Lung (tissue), 12 donors: ENCODE data around the gene PLEKHG4. TPM values are rescaled to one million over a fixed set of nuclear protein-coding genes. Genes with fewer than 3 reads are reported as not detected.

Source experiments
- ATAC-seq: fragments of 200-7000 bp; cut with Tn5 transposase; one replicate; pipeline ENCODE4 v1.9.1; 2020; ENCODE audit warnings: moderate number of reproducible peaks; ENCODE audit not compliant: insufficient read depth, low FRiP score
- DNase-seq, 3 donors: peaks; one replicate each; pipeline ENCODE4 v3.0.0-alpha.2; 2013 to 2017
- H3K27ac ChIP-seq, 2 donors: one replicate each; pipeline ENCODE4 v1.5.1; 2013; ENCODE audit warnings: mild to moderate bottlenecking in 2 of 2, moderate library complexity in 2 of 2, control low read depth in 1 of 2, inconsistent platforms in 1 of 2, low read depth in 1 of 2, low read length in 1 of 2
- H3K27me3 ChIP-seq, 3 donors: one replicate each; pipeline ENCODE4 v1.5.1; 2013; ENCODE audit warnings: low read length in 2 of 3; ENCODE audit not compliant: control insufficient read depth in 3 of 3, insufficient read depth in 3 of 3
- H3K36me3 ChIP-seq, 4 donors: one replicate each; pipeline ENCODE4 v1.5.1; 2013; ENCODE audit warnings: low read length in 4 of 4, mild to moderate bottlenecking in 1 of 4, moderate library complexity in 1 of 4; ENCODE audit not compliant: control insufficient read depth in 4 of 4, insufficient read depth in 4 of 4
- H3K4me1 ChIP-seq, 5 donors: one replicate each; pipeline ENCODE4 v1.5.1; 2013; ENCODE audit warnings: low read length in 5 of 5, mild to moderate bottlenecking in 2 of 5, moderate library complexity in 1 of 5; ENCODE audit not compliant: control insufficient read depth in 5 of 5, insufficient read depth in 5 of 5
- H3K4me3 ChIP-seq: one replicate; pipeline ENCODE4 v1.5.1; 2013; ENCODE audit warnings: mild to moderate bottlenecking, control low read depth, moderate library complexity
- H3K9ac ChIP-seq, 2 donors: one replicate each; pipeline ENCODE4 v1.5.1; 2013; ENCODE audit warnings: low read length in 2 of 2, control low read depth in 1 of 2; ENCODE audit not compliant: insufficient read depth in 1 of 2
- H3K9me3 ChIP-seq, 4 donors: one replicate each; pipeline ENCODE4 v1.5.1; 2013; ENCODE audit warnings: low read length in 3 of 4, mild to moderate bottlenecking in 1 of 4, moderate library complexity in 1 of 4; ENCODE audit not compliant: control insufficient read depth in 4 of 4, insufficient read depth in 3 of 4
- WGBS, 2 donors: extraction: QIAGEN DNeasy Blood & Tissue Kit; methylation state at CpG; one replicate each; pipeline ENCODE4 v1.1.7; 2013; 5-methylcytosine and 5-hydroxymethylcytosine counted together
- polyA plus RNA-seq, 2 donors: library from polyadenylated mRNA; stranded (reverse); fragments of 200-250 nt; gene quantifications; one replicate each; pipeline ENCODE4 v1.2.1, GENCODE V29; 2013
- total RNA-seq, 2 donors: library from RNA; depleted of rRNA in 1 of 2; stranded (reverse); fragments of >200 nt in 1 of 2; gene quantifications; one replicate each; pipeline ENCODE4 v1.2.1, GENCODE V29; 2014 to 2021
- TF ChIP-seq, protein P1 (sequence below): IDR thresholded peaks from 2 replicates; pipeline ENCODE4 v1.5.1; 2012; ENCODE audit warnings: mild to moderate bottlenecking; ENCODE audit errors: control extremely low read depth, extremely low read depth
- donor health status: control.
- donor health status: control.
- donor health status: Bipolar disorder and iron deficiency.
- donor health status: healthy.
- donor health status: DM: yes; HTN: yes; CAD: no.

PLEKHG4 gene
- total and polyA plus RNA-seq, 4 donors = 9.0 to 26.9 (median 17.1) TPM

DNA sequence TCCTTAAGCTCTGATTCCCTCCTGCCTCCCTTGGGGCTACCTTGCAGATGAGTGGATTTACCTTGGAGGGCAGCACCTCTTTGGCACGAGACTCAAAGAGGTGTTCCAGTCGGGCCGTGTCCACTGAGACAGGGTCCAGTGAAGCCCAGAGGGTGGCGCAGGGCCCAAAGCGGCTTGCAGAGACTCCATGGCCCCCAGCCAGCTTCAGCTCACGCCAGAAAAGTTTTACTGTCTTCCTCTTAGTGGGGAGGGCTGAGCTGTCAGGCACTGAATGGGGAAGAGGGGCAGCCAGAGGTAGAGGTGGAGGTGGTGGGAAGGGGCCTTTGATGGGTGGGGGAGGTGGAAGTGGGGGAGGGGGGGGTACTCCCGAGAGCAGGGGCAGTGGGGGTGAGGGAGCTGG lies 45.7 kb upstream of the PLEKHG4 start:
- no peak overlapping the region for H3K4me3 ChIP-seq
- no peaks in the 10 kb centered on the region for H3K27me3 ChIP-seq
- peaks cover 0 to 1% (median 0%) of the 10 kb centered on the region in 5 donors for H3K4me1 ChIP-seq
- no peaks in the 10 kb centered on the region for H3K9me3 ChIP-seq
- ATAC-seq (no peak), DNase-seq (no peak)
- H3K9ac ChIP-seq = no peak overlapping the region
- TF ChIP-seq, protein P1, sequence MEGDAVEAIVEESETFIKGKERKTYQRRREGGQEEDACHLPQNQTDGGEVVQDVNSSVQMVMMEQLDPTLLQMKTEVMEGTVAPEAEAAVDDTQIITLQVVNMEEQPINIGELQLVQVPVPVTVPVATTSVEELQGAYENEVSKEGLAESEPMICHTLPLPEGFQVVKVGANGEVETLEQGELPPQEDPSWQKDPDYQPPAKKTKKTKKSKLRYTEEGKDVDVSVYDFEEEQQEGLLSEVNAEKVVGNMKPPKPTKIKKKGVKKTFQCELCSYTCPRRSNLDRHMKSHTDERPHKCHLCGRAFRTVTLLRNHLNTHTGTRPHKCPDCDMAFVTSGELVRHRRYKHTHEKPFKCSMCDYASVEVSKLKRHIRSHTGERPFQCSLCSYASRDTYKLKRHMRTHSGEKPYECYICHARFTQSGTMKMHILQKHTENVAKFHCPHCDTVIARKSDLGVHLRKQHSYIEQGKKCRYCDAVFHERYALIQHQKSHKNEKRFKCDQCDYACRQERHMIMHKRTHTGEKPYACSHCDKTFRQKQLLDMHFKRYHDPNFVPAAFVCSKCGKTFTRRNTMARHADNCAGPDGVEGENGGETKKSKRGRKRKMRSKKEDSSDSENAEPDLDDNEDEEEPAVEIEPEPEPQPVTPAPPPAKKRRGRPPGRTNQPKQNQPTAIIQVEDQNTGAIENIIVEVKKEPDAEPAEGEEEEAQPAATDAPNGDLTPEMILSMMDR = no peak
- peaks cover 11 to 85% (median 69%) of the 10 kb centered on the region in 4 donors for H3K36me3 ChIP-seq
- H3K27ac ChIP-seq = no peak overlapping the region
- WGBS, 2 donors = 80 to 82% methylated on average over 7 of the region's 7 CpGs

DNA sequence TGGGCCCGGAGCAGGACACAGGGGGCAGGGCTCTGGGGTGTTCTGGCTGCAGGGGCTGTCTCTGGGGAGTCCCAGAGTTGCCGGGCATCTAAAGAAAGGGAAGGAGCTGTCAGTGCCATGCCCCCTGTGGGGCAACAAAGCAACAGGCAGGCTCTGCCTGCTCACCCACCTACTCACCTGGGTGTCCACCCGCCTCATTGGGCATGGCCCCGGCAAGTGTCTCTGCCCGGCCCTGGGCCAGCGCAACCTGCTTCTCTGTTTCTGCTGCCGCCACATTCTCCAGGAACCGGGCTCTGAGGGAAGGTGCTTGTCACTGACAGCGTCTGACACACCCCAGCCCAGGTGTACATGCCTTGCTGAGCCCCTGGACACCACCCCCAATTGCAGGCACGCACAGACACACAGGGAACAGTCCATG lies 45.1 kb upstream of the PLEKHG4 start:
- Histone ChIP-seq H3K36me3 (peaks cover 7 to 84% (median 71%) of the 10 kb centered on the region in 4 donors), H3K9me3 (no peaks in the 10 kb centered on the region), H3K27ac (no peak overlapping the region), H3K4me1 (peaks cover 0 to 2% (median 0%) of the 10 kb centered on the region in 5 donors), H3K4me3 (no peak overlapping the region), H3K9ac (no peak overlapping the region), H3K27me3 (no peaks in the 10 kb centered on the region)
- WGBS, 2 donors = 95 to 96% methylated on average over 10 of the region's 10 CpGs
- TF ChIP-seq, protein P1 = no peak
- no peak for ATAC-seq
- no peak for DNase-seq

DNA sequence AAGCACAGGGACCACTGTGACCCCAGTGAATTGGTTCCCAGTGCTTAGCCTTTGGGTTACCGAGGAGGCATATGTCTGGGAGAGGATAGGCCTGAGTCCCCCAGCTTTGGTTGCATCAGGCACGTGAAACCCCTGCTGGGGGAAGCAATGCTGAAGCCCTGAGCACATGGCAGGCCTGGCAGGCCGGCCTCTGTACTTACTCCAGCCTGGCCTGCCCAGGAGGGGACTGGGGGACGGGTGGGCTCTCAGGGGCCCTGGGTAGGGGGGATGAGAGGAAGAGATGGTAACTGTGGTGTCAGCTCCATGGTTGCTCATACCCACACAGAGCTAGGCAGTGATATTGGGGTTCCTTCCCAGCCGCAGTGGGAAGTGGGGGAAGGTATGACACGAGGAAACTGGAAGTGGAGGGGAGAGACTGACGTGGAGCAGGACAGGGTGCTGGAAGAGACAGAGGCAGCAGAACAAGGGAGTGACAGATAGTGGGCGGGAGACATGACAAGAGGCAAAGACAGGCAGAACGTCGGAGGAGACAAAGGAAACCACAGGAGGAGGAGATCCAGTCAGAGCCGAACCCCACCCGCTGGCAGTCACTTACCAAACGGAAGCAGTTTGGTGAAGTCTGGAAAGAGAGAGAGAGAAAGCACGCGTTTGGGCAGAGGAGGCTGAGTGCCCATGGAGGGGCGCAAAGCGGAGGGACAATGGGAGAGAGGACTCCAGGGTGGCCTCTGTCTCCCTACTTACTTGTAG lies 43.3 kb upstream of the PLEKHG4 start:
- Histone ChIP-seq H3K4me1 (peaks cover 6 to 10% (median 7%) of the 10 kb centered on the region in 5 donors), H3K9ac (no peak overlapping the region), H3K27me3 (no peaks in the 10 kb centered on the region), H3K27ac (no peak overlapping the region), H3K4me3 (no peak overlapping the region), H3K9me3 (no peaks in the 10 kb centered on the region), H3K36me3 (peaks cover 3 to 68% (median 64%) of the 10 kb centered on the region in 4 donors)
- WGBS, 2 donors = 82 to 85% methylated on average over 17 of the region's 17 CpGs
- TF ChIP-seq, protein P1 = no peak
- DNase-seq = no peak
- no peak for ATAC-seq
